GM21423 (cell line): Measurements from ENCODE around the gene ENTPD1.
A peak's percentile ranks its signal among the peaks of the same experiment; 100 is the strongest.
"Not testable (repeated sequence)": the region's sequence is repeated elsewhere in the genome, so short reads cannot be mapped to it uniquely, and the experiment has no call there.

Experiments
- ATAC-seq: cut with Tn5 transposase; IDR thresholded peaks from one replicate; pipeline ENCODE4 v1.9.1; 2021; ENCODE audit warnings: mild to moderate bottlenecking, moderate library complexity; ENCODE audit not compliant: unreplicated experiment

The ENTPD1 gene

GRCh38 chr10:95756041-95756761 is at the start of gene ENTPD1:
ENTPD1 (plus strand) TSS chr10:95756163; CDS start chr10:95756240, 77 bp downstream.
- ATAC-seq: no peak

- no peak for ATAC-seq
These were observed 49.4 kb upstream of the ENTPD1 start for GRCh38 chr10:95706573-95706972.

DNA sequence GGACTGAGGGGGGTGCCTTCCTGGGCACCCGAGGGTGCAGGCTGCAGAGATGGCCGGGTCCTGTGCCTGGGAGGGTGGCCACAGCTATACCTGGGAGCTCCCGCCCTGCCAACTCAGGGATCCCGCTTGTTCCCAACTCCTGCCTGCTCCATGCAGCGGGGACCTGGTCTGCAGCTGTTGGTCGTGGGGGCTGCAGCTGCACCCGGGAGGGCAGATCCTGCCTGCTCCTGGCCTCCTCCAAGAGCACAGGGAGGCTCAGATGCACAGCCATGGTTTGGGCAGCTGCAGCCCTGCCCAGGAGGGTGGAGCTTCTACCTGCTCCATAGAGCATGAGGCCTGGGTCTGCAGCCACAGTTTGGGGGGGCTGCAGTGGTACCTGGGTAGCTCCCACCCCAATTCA is 49.0 kb upstream of the ENTPD1 start:
- no peak for ATAC-seq

DNA sequence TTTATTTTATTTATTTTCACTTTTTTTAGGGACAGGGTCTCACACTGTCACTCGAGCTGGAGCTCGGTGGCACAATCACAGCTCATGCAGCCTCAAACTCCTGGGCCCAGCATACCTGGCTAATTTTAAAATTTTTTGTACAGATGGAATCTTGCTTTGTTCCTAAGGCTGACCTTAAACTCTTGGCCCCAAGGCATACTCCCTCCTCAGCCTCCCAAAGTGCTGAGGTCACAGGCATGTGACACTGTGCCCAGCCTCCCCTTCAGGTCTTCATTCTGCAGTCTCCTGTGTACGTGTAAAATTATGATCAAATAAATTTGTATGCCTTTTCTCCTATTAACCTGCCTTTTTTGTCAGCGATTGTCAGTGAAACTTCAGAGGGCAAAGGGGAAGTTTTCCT is 44.5 kb upstream of the ENTPD1 start:
- ATAC-seq: no peak

- ATAC-seq: no peak
These were observed 39.5 kb upstream of the ENTPD1 start for GRCh38 chr10:95716466-95716865.

- no peak for ATAC-seq
These were observed 39.1 kb upstream of the ENTPD1 start for GRCh38 chr10:95716866-95717265.

- ATAC-seq: not testable (repeated sequence)
These were observed 35.2 kb upstream of the ENTPD1 start for GRCh38 chr10:95720745-95721144.

GRCh38 chr10:95722496-95722895 is 33.5 kb upstream of the ENTPD1 start:
- not testable (repeated sequence) for ATAC-seq

GRCh38 chr10:95728526-95728925 is 27.4 kb upstream of the ENTPD1 start:
- no peak for ATAC-seq

GRCh38 chr10:95729323-95730055 is 26.5 kb upstream of the ENTPD1 start:
- ATAC-seq: no peak

GRCh38 chr10:95730233-95730632 is 25.7 kb upstream of the ENTPD1 start:
- no peak for ATAC-seq

DNA sequence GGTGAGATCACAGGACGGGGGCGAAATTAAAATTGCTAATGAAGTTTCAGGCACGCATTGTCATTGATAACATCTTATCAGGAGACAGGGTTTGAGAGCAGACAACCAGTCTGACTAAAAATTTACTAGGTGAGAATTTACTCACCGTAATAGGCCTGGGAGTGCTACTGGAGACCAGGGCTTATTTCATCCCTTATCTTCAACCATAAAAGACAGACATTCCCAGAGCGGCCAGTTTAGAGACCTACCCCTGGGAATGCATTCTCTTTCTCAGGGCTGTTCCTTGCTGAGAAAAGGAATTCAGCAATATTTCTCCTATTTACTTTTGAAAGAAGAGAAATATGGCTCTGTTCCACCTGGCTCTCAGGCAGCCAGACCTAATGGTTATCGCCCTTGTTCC is 23.1 kb upstream of the ENTPD1 start:
- ATAC-seq: not testable (repeated sequence)

- ATAC-seq: no peak
These were observed 16.9 kb upstream of the ENTPD1 start for GRCh38 chr10:95739056-95739455.

GRCh38 chr10:95741807-95742467 is 14.0 kb upstream of the ENTPD1 start:
- peak; percentile 68 for ATAC-seq

- ATAC-seq: no peak
These were observed 13.5 kb upstream of the ENTPD1 start for GRCh38 chr10:95742485-95742884.

GRCh38 chr10:95742962-95743535 is 12.9 kb upstream of the ENTPD1 start:
- ATAC-seq: no peak

- ATAC-seq: no peak
These were observed 10.5 kb upstream of the ENTPD1 start for GRCh38 chr10:95745501-95745900.

GRCh38 chr10:95748349-95748748 is 7.6 kb upstream of the ENTPD1 start:
- no peak for ATAC-seq

DNA sequence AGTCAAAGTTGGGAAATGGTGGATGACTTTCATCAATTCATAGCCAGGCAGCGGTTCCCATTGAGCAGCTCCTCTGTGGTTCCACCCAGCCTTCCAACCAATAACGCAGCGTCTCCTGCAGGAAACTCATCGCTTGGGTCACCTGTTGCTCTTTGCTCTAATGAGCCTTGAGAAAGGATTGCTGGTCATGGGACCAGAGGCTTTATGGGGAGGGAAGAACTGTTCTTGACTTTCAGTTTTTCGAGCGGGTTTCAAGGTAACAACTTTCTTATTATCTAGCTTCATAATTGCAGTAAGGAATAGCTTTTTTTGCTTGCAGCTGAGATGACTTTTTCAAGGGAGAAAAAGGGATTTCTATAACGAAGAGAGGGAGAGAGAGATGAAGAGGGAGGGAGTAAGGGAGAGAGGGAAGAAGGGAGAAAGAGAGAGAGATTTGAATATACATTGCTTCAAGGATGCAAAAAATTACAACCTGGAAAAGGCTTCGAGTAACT is 405 bp upstream of the ENTPD1 start:
- ATAC-seq: peak; percentile 26

DNA sequence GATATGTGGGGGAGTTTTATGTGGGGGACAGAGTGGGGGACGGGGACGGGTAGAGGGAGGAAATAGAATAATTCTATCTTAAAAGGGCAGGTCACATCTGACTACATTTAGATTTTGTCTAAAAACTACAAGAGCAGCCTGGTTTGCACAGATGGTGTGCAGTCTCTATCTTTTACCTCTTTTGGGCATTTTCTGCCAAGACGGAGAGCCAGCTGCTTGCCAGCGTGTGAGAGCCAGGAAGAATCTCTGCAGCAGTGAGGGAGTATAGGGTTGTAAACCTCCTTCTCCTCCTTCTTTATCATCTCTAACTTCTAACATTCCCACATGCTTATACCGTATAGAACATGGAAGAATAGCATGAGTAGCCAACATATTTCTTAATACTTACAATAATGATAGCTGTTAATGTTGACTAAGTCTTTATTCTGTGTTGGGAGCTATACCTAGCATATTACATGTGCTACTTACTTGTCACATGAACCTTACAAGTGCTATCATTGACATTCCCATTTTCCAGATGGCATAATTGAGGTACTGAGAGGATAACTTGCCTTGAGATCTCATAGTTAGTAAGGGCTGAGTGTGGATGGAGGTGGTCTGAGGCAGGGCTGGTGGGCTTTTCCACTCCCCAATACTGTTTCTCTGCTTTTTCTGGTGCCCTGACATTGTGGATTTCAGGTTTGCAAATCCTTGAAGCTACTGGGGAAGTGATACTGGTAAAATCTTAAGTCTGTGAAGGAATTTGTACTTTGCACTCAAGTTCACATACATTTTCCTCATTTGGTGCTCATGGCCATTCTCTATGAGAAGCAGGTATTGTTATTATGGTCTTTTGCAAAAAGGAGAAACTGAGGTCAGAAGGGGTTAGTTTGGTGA is 1.1 kb downstream of the ENTPD1 start:
- ATAC-seq: no peak
